ENCODE data around the gene KCNK7. TPM values are rescaled to one million over a fixed set of nuclear protein-coding genes. Genes with fewer than 3 reads are reported as not detected.
A peak's percentile ranks its signal among the peaks of the same experiment; 100 is the strongest.

Gene KCNK7
- polyA plus RNA-seq, 1 of the 3 experiments (the other 2 are of a cell fraction), result 0.58 TPM

DNA sequence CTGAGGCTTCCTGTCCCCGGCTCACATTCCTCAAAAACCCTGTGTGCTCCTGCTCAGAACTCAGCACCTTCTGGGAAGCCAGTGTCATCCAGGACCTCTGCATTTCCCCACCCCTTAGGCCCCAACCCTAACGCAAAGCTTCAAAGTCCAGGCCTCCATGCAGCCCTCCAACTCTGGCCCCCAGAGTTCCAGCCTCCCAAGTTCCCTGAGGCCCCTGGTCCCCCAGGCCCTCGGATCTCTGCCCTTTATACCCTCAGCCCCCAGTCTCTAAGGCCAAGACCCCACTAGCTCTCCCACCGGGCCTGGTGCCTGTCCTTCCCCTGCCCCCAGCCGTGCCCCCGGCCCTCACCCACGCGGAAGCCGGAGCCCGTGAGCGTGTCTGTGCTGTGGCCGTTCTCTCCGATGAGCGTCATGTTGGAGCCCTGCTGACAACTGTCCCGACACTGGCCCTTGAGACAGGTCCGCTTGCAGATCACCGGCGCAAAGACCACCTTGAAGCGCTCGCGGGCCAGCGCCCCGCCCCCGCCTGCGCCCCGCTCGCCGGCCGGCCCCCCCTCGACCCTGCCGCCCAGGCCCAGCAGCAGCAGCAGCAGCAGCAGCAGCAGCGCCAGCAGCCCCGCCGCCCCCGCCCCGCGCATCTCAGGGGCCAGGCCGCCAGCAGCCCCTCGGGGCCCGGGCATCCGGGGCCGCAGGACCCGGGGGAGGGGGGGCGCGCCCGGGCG, 38.2 kb downstream of the KCNK7 start:
- DNase-seq, result peak; percentile 85
- no peak overlapping the region for H2AFZ ChIP-seq (ENCODE audit: low read depth)
- no peaks in the 10 kb centered on the region for H3K9me3 ChIP-seq
- H3K4me3 ChIP-seq (ENCODE audit: low read depth in 2 of 2, low read length in 1 of 2), result peak overlapping the region; percentile 65 to 85
- peak overlapping the region; percentile 97 for H3K27ac ChIP-seq (ENCODE audit: low read depth in 2 of 2, low read length in 1 of 2)
- peaks cover 53 to 67% of the 10 kb centered on the region in 2 experiments for H3K4me1 ChIP-seq (ENCODE audit: control insufficient read depth in 1 of 2, insufficient read depth in 2 of 2, low read depth in 1 of 2, low read length in 1 of 2)
- H3K9me2 ChIP-seq, result no peaks in the 10 kb centered on the region
- CTCF ChIA-PET, result interaction anchor here (1.0 to 3.5 kb wide), 8 partner anchors 11 to 57 kb away, joined by 3 to 53 read pairs (median 5); partner anchors contain the start of genes MAP3K11 and ZNRD2
- peaks cover 3 to 10% of the 10 kb centered on the region in 2 experiments for H3K36me3 ChIP-seq (replicated peaks in 1 of 2; ENCODE audit: control insufficient read depth in 1 of 2, insufficient read depth in 2 of 2, low read length in 1 of 2)
- H3K4me2 ChIP-seq, result peak overlapping the region; percentile 93
- no peaks in the 10 kb centered on the region for H3K27me3 ChIP-seq (ENCODE audit: insufficient read depth)
- POLR2A ChIA-PET, result no interaction called here
- 3% methylated on average over 25 of the region's 47 CpGs for WGBS (ENCODE audit: low lambda C conversion rate)
- H4K20me1 ChIP-seq (ENCODE audit: insufficient read depth), result peaks cover 14% of the 10 kb centered on the region
- H3K9ac ChIP-seq, result peak overlapping the region; percentile 87
- peak; percentile 20; the same call in 1 of the 2 replicates for TF ChIP-seq MXI1 (IDR thresholded peaks at IDR 0.05; ENCODE audit: low read depth, low read length)
- no peak for TF ChIP-seq FOSL2 (IDR thresholded peaks at IDR 0.05; ENCODE audit: borderline replicate concordance, low read depth)
- H3K79me2 ChIP-seq (ENCODE audit: insufficient read depth), result peaks cover 46% of the 10 kb centered on the region
- H3F3A ChIP-seq (replicated peaks; ENCODE audit: insufficient read depth), result peaks cover 47% of the 10 kb centered on the region

DNA sequence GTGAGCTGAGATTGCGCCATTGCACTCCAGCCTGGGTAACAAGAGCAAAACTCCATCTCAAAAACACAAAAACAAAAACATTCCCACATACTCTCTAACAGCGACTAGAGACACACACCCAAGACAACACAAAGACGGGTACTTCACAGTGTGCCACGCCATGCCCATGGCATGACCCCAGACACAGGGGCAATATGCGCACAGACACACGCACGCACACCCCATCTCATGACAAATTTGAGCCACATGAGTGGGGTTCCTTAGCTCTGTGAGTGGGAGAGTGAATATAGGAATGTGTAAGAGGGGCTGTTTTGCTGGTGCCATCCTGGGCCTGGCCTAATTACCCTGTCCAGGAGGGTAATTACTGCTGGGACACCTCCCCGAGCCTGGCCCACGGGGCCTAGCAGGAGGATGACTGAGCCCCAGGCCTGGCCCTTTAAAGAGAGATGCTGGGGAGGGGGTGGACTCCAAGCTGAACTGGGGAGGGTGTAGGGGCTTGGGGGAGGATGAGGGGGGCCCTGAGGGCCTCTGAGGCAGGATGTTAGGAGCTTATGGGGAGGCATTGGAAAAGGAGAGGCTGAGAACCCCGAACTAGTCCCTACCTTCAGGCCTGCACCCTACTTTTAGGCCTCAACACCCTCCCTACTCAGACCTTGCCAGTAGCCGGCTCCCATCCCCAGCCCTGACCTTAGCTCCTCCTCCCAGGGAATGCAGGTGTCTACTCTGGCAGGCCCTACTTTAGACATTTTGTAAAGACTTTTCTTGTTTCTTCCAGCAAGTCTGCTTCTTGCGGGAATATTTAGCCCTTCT, 38.9 kb downstream of the KCNK7 start:
- H3K27me3 ChIP-seq (ENCODE audit: insufficient read depth), result no peaks in the 10 kb centered on the region
- H3K9me3 ChIP-seq, result no peaks in the 10 kb centered on the region
- POLR2A ChIA-PET, result no interaction called here
- H3K27ac ChIP-seq (ENCODE audit: low read depth in 2 of 2, low read length in 1 of 2), result peak overlapping the region; percentile 97
- H3K79me2 ChIP-seq (ENCODE audit: insufficient read depth), result peaks cover 50% of the 10 kb centered on the region
- CTCF ChIA-PET, result interaction anchor here (1.0 to 3.5 kb wide), 9 partner anchors 12 to 82 kb away, joined by 3 to 53 read pairs (median 4); partner anchors contain the start of genes MAP3K11 and ZNRD2
- H2AFZ ChIP-seq (ENCODE audit: low read depth), result no peak overlapping the region
- H3K4me2 ChIP-seq, result peak overlapping the region; percentile 93
- peaks cover 39% of the 10 kb centered on the region for H3F3A ChIP-seq (replicated peaks; ENCODE audit: insufficient read depth)
- TF ChIP-seq RCOR1 (IDR thresholded peaks at IDR 0.05; ENCODE audit: low read length), result no peak
- no peak for TF ChIP-seq MXI1 (IDR thresholded peaks at IDR 0.05; ENCODE audit: low read depth, low read length)
- TF ChIP-seq EP300 (IDR thresholded peaks at IDR 0.05; ENCODE audit: borderline replicate concordance in 1 of 2, low read depth in 1 of 2, low read length in 1 of 2), result no peak
- TF ChIP-seq TEAD4 (IDR thresholded peaks at IDR 0.05; ENCODE audit: borderline replicate concordance, insufficient read depth), result no peak
- TF ChIP-seq EZH2phosphoT487 (IDR thresholded peaks at IDR 0.05; ENCODE audit: borderline replicate concordance, low read depth), result no peak
- no peak for TF ChIP-seq TAF1 (IDR thresholded peaks at IDR 0.05; ENCODE audit: borderline replicate concordance, low read depth, low read length)
- no peak for TF ChIP-seq RAD21 (IDR thresholded peaks at IDR 0.05; ENCODE audit: low read length)
- TF ChIP-seq, protein P1, sequence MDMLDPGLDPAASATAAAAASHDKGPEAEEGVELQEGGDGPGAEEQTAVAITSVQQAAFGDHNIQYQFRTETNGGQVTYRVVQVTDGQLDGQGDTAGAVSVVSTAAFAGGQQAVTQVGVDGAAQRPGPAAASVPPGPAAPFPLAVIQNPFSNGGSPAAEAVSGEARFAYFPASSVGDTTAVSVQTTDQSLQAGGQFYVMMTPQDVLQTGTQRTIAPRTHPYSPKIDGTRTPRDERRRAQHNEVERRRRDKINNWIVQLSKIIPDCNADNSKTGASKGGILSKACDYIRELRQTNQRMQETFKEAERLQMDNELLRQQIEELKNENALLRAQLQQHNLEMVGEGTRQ (IDR thresholded peaks at IDR 0.05; ENCODE audit: borderline replicate concordance, low read depth, low read length), result no peak
- TF ChIP-seq POLR2AphosphoS5 (IDR thresholded peaks at IDR 0.05; ENCODE audit: low read depth, low read length), result no peak
- TF ChIP-seq, protein P2, sequence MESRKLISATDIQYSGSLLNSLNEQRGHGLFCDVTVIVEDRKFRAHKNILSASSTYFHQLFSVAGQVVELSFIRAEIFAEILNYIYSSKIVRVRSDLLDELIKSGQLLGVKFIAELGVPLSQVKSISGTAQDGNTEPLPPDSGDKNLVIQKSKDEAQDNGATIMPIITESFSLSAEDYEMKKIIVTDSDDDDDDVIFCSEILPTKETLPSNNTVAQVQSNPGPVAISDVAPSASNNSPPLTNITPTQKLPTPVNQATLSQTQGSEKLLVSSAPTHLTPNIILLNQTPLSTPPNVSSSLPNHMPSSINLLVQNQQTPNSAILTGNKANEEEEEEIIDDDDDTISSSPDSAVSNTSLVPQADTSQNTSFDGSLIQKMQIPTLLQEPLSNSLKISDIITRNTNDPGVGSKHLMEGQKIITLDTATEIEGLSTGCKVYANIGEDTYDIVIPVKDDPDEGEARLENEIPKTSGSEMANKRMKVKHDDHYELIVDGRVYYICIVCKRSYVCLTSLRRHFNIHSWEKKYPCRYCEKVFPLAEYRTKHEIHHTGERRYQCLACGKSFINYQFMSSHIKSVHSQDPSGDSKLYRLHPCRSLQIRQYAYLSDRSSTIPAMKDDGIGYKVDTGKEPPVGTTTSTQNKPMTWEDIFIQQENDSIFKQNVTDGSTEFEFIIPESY (IDR thresholded peaks at IDR 0.05; ENCODE audit: borderline replicate concordance, low read depth), result no peak
- no peak for TF ChIP-seq FOSL2 (IDR thresholded peaks at IDR 0.05; ENCODE audit: borderline replicate concordance, low read depth)
- no peak for TF ChIP-seq RXRA (IDR thresholded peaks at IDR 0.05; ENCODE audit: borderline replicate concordance, low read depth)
- TF ChIP-seq, protein P3, sequence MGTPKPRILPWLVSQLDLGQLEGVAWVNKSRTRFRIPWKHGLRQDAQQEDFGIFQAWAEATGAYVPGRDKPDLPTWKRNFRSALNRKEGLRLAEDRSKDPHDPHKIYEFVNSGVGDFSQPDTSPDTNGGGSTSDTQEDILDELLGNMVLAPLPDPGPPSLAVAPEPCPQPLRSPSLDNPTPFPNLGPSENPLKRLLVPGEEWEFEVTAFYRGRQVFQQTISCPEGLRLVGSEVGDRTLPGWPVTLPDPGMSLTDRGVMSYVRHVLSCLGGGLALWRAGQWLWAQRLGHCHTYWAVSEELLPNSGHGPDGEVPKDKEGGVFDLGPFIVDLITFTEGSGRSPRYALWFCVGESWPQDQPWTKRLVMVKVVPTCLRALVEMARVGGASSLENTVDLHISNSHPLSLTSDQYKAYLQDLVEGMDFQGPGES (IDR thresholded peaks at IDR 0.05; ENCODE audit: low read depth, low read length), result no peak
- TF ChIP-seq NFIC (IDR thresholded peaks at IDR 0.05; ENCODE audit: borderline replicate concordance), result no peak
- TF ChIP-seq, protein P4, sequence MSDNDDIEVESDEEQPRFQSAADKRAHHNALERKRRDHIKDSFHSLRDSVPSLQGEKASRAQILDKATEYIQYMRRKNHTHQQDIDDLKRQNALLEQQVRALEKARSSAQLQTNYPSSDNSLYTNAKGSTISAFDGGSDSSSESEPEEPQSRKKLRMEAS (IDR thresholded peaks at IDR 0.05; ENCODE audit: low read depth), result no peak
- TF ChIP-seq NRF1 (IDR thresholded peaks at IDR 0.05; ENCODE audit: low read depth, low read length), result no peak
- H3K4me1 ChIP-seq (ENCODE audit: control insufficient read depth in 1 of 2, insufficient read depth in 2 of 2, low read depth in 1 of 2, low read length in 1 of 2), result peaks cover 47 to 66% of the 10 kb centered on the region in 2 experiments
- H3K4me3 ChIP-seq (ENCODE audit: low read depth in 2 of 2, low read length in 1 of 2), result peak overlapping the region; percentile 65 to 85
- peaks cover 5 to 18% of the 10 kb centered on the region in 2 experiments for H3K36me3 ChIP-seq (replicated peaks in 1 of 2; ENCODE audit: control insufficient read depth in 1 of 2, insufficient read depth in 2 of 2, low read length in 1 of 2)
- peak overlapping the region; percentile 87 for H3K9ac ChIP-seq
- no peak for DNase-seq
- H4K20me1 ChIP-seq (ENCODE audit: insufficient read depth), result peaks cover 17% of the 10 kb centered on the region
- no peaks in the 10 kb centered on the region for H3K9me2 ChIP-seq
- WGBS (ENCODE audit: low lambda C conversion rate), result 80% methylated on average over 10 of the region's 12 CpGs

Data from SK-N-SH (cell line).